ACHN (cell line): Measurements from ENCODE around the gene MGAT5B.
A peak's percentile ranks its signal among the peaks of the same experiment; 100 is the strongest.

Experiments
- DNase-seq: peaks from one replicate; pipeline ENCODE4 v3.0.0-alpha.2; 2015
- in situ Hi-C: cut with HindIII; loops from 2 replicates; pipeline ENCODE4 v1.10.0; 2017; ENCODE audit warnings: low sequenced_read_pairs, low pct_ligation_motif_present, low pct_unique_long_range_greater_than_20kb

Gene MGAT5B

DNA sequence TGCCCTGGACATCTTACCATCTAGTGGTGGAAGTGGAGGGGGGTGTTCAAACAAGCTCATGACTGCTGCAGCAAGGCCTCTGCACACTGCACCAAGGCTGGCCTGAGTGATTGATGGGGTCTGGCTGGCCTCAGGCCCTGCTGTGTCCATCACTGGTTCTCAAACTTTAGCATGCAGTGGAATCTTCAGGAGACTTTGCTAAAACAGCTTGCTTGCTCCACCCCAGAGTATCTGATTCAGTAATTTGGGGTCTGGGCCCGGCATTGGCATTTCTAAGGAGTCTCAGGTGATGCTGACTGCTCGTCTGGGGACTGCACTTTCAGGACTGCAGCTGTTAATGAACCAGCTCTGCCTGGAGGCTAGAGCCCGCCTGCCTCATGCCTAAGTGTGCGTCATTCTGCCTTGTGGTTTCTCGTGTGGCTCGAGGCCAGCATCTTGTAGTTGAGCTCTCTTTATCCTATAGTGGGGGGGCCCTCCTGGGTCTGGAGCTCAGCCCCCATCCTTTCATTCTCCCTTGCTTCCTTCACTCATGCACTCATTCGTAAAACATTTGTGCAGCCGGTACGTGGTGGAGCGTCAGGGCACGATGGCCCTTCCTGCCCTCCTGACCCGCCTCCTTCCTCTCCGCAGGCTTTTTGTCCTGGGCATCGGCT is 4.1 kb downstream of the MGAT5B start:
- in situ Hi-C loops: no loop called here
- peak; percentile 99 for DNase-seq

DNA sequence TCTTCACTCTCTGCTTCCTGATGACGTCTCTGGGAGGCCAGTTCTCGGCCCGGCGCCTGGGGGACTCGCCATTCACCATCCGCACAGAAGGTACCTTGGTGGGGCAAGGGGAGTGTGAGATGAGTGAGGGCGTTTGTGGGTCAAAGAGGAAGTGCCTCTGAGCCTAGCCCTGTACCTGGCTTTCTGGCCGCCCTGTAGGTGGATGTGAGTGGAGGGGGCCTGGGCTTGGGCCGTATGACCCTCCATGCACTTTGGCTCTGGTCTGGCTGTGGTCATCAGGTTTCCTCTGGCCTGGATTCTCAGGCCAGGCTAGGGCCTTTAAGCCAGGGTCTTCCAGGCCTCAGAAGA is 4.6 kb downstream of the MGAT5B start:
- DNase-seq: no peak
- in situ Hi-C loops: no loop called here

DNA sequence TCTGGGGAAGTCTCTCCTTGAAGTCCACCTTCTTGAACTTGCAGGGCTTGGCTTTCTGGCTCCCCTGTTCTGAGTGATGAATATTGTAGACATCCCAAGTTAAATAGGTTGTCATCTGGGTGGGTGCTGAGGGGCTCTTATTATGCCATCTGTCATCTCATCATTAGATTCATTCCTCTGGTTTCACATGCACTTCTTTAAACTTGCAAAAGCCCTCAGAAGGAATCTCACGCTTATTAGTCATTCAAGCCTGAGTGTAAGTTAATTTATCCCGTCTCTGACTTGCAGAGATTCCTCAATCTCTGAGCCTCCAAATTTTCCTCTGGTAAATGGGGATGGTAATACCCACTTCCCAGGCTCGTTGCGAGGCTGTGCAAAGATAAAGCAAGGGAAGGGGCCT is 5.7 kb downstream of the MGAT5B start:
- DNase-seq: no peak
- in situ Hi-C loops: no loop called here

DNA sequence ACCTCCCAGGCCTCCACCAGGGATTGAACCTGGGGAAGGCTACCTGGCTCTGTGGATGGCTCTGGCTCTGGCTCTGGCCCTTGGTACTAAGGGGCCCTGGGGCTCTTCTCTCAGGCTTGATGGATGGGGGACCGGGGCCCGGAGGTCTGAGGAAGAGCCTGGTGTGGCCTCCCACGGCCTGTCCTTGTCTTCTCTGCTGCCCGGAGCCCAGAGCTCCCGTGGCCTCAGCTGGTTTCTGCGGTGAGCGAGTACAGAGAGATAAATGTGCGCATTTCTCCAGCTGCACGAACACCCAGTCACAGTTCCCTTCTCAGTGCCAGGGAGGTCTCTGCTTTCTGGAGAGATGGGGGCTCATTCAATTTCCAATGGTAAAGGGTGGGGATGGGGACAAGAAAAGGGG is 9.2 kb downstream of the MGAT5B start:
- in situ Hi-C loops: no loop called here
- no peak for DNase-seq

DNA sequence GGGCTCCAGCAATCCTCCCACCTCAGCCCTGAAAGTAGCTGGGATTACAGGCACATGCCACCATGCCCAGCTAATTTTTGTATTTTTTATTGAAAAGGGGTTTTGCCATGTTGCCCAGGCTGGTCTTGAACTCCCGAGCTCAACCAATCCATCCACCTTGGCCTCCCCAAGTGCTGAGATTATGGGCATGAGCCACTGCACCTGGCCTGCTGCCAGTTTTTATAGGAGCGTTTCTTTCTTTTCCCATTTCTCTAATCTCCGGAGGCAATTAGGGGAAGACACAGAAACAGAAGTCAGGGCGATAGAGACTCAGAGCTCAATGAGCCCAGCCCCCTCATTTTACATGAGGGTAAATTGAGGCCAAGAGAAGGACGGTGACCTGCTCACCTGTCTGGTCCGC is 10.4 kb downstream of the MGAT5B start:
- in situ Hi-C loops: no loop called here
- DNase-seq: no peak

DNA sequence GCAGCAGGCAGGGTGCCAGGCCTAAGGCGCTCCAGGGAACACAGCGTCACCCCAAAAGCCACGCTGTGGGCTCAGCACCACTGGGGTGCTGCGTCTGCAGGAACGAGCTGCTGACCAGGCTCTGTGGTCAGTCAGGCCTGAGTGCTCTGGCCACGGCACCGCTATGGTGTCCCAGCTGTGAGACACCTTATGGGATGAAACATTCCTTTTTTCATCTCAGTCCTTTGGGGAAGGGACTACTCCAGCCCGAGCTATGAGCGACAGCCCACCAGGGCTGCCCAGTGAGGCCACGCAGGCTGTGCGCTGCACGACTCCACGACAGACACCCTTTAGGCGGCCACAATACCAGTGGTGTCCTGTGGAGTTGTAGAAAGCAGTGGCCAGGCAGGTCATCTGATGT is 11.1 kb downstream of the MGAT5B start:
- no peak for DNase-seq
- in situ Hi-C loops: no loop called here

DNA sequence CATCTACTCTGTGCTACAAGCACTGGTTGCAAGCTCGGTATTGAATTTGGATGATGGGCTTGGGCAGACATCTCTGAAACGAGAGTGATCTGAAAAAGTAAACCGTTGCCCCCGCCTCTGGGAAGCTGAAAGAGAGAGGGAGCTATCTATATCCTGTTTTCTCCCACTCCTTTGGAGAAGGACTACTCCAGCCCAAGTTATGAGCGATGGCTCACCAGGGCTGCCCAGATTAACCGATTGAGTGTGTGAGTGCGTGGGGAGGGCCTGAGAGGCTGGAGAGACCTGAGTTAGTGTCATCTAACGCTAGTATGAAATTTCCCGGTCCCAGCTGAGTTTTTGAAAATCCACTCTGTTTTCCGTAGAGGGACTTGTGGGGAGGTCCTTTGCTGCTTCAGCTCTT is 11.5 kb downstream of the MGAT5B start:
- in situ Hi-C loops: no loop called here
- no peak for DNase-seq

DNA sequence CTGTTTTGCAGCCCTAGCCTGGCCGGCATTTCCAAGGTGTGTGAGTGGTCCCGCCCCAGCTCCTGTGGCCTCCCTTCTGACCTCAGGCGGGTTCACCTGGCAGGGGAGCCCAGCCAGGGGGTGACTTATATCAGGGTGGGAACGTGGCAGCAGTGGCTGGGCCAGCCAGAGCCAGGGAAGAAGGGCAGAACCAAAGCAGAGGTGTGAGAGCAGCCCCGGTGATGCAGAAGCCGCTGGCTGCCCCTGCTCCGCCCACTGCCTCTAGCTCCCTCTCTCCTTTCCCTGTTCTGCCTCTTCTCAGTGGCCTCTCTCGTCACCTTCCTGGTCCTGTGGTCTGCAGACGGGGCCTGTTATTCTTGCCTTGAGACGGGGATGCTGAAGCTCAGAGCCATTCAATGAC is 12.1 kb downstream of the MGAT5B start:
- in situ Hi-C loops: no loop called here

DNA sequence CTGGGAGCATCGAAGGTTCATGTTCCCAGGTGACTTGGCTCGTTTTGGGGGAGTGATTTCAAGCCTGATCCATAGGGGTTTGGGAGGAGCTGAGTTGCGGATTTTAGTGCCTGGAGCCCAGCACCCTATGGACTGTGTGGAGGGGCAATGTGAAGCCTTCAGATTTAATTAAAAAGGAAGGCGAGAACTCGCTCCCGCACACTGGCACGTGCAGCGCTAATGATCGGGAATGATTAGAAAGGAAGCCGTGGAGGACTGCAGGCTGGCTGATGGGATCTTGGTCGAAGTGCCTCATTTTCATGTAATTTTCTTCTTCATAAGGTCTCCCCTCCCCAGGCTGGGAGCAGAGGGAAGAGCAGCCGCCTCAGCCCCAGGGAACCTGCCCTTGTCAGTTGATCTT is 12.8 kb downstream of the MGAT5B start:
- in situ Hi-C loops: no loop called here
- DNase-seq: no peak

More for the DNA sequence above, 12.1 kb downstream of the MGAT5B start:
- DNase-seq: no peak

DNA sequence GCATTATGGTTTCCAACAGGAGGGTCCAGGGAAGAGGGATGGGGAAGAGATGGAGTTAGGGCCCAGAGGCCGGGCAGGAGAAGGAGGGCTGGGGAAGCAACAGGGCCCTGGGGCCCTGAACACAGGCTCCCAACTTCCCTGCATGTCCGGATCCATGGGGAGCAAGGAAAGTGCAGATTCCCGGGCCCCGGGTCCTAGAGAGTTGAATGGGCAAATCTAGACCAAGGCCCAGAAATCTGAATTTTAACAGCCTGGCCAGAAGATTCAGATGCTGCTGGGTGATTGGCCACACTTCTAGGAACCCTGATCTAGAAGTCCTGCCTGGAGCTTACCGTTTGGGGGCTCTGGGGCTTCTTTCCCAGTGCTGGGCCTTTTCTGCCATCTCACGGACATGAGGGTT is 13.2 kb downstream of the MGAT5B start:
- DNase-seq: no peak
- in situ Hi-C loops: no loop called here

DNA sequence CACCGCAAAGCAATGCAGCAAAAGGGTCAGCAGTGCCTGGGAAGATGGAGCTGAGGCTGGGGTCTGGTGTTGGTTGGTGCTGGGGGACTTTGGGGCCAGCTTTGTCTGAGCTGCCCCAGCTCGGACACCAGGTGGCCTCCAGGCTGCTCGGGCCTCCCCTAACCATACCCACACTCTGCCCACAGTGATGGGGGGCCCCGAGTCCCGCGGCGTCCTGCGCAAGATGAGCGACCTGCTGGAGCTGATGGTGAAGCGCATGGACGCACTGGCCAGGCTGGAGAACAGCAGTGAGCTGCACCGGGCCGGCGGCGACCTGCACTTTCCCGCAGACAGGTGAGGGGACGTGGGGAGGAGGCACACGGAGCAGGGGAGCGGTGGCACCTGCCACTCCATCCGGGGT is 13.8 kb downstream of the MGAT5B start:
- in situ Hi-C loops: no loop called here
- no peak for DNase-seq

DNA sequence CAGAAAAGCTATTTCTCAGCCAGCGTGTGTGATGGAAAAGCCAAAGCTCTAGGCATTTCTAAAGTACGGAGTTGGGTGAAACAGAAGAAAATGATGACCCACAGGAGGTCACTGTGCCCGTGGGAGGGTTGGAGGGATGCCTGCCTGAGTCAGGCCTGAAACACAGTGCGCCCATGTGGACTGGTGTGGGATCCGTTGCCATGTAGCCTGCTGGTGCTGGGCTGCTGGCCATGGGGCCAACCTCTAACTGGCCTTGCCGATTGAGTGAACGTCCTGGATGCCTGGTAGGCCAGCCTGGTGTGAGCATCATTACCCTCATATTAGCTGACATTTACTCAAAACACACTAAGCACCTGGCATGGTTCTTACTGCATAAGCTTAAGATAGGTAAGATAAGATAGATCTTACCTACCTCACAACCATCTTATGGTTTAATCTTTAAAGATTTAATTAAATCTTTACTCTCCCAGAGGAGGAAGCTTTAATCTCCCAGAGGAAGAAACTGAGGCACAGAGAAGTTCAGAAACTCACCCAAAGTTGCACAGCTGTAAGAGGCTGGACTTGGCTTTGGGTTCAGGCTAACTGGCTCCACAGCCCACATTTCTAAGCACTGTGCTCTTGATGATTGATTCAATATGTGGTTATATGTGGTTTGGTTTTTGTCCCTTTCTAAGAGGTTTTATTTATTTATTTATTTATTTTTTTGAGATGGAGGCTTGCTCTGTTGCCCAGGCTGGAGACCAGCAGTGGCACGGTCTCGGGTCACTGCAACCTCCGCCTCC is 15.7 kb downstream of the MGAT5B start:
- in situ Hi-C loops: no loop called here
- DNase-seq: no peak

DNA sequence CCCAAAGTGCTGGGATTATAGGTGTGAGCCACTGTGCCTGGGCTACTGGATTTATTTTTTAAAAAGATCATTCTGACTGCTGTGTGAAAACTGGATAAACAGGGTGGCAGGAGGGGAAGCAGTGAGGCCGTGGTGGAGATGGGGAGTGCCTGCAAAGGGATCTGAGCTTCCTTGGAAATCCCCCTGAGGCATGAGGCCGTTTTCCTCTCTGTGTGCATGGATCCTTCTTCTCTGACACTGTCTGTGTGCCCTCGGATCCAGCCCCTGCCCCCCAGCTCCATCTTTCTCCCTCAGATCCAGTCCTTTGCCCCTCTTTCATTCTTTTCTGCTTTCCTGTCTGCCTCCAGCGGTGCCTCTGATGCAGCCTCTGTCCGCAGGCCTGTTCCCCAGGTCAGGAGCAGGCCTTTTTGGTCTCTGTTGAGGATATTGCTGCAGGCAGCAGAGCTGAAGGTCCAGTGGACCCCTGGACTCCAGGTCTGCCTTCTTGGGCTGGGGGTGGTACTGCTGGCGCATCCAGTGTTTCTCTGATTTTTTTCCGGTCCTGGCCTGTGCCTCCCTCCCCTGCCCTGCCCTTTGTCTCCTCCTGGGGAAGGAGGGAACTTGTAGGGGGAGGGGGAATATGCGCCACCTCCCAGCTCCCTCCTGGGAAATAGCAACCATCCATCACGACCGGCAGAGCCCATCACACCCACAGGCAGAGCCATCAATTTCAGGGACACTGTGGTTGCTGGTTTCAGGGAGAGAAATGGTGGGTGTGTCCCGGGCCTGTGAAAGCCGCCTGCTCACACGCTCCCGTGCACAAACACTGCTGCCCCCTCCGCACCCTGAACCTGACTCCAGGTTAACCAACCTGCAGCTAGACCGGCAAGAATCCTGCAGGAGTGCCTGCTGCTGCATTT is 17.0 kb downstream of the MGAT5B start:
- in situ Hi-C loops: no loop called here
- DNase-seq: no peak

DNA sequence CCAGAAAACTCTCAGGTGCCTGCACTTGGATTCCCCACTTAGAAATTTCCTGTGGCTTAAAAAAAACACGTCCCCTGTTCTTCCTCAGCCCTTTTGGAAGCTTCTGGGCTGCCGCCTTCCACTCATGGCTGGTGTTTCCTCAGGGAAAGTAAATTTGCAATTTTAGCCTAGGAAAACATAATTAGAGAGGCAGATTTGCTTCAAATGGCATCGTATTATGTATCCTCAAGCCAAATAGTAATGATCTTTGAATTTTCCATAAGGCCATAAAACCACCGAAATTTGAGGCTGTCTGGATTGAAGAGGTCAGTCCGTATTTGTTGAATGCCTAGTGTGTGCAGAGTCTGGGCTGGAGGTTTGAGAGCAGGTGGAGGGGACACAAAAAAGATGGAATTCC is 17.7 kb downstream of the MGAT5B start:
- in situ Hi-C loops: no loop called here
- DNase-seq: no peak

DNA sequence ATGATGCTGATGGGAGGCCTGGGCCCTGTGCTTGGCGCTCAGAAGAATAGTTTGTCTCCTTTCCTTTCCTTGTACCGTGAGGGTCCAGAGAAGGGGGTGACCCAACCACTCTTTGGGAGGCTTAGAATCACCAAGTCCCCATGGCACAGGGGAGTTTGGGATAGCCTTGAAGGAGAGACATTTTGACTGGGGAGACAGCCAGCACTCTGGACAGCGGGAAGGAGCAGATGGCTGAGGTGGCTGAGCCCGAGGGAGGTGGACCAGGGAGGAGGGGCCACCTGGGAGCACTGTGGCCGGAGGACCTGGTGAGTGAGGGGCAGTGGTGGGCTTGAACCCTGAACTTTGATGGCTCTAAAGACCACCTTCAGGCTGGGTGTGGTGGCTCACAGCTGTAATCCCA is 18.2 kb downstream of the MGAT5B start:
- in situ Hi-C loops: no loop called here
- no peak for DNase-seq

DNA sequence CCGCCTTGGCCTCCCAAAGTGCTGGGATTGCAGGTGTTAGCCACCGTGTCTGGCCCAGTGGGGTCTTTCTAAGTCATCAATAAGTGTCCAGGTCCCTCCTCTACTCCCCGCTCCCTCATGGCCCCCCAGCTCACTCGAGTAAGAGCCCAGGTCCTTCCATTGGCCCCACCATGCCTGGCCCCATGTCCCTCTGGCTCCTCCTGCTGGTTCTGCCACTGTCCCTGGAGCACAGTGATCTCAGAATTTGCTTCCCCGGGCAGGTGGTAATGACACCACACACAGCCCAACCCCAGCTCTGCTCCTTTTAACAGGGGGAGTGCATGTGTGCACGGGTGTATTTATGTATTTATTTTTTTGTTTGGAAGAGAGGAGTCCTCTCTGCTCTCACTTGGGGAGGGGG is 19.6 kb downstream of the MGAT5B start:
- DNase-seq: no peak
- in situ Hi-C loops: no loop called here

DNA sequence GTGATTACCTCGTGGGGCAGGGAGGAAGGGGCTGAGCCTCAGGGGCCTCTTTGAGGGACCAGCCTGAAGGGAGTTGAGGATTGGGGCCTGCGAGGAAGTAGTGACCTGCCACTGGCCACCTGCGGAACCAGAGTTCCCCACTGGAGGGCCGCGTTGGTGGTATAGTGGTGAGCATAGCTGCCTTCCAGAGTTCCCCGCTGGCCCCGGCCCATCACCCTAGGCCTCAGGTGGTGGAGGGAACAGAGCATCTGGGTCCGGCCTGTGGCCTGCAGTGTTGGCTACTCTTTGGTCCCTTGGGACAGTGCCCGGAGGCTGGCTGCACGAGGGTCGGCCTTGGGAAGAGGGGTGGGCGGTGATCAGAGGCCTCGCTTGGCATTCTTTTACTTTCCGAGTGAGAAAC is 20.5 kb downstream of the MGAT5B start:
- DNase-seq: no peak
- in situ Hi-C loops: no loop called here

DNA sequence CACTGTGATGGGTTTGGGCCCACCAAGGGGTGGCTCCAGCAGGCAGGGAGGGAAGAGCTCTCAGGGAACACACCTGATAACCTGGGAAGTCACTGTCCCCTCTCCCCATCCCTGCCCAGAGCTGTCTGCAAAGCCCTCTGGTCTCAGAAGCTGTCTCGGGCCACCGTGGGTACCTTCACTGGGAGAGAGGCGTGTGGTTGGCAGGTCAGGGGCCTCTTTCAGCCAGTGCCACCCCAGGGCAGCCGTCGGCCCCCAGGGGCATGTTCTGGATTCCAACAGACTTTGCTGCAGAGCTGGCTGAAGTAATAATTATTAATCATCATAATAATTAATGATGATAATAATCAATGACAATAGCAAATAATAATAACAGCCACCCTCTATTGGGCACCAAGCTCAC is 21.1 kb downstream of the MGAT5B start:
- in situ Hi-C loops: no loop called here
- no peak for DNase-seq

DNA sequence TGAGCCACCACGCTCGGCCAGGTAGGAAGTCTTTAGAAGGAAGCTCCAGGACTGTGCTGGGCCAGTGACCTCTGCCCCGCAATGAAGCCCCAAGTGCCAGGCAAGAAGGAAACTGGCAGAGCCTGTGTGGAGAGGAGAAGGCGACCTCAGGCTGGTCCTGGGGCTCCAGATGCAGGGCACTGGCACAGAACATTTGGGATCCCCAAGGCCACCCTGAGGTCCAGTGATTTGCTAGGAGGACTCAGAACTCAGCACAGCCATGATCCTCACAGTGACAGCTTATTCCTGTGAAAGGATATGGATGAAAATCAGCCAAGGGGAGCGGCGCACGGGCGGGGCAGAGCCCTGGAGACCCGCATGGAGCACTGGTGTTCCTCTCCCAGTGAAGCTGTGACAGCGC is 24.1 kb downstream of the MGAT5B start:
- in situ Hi-C loops: no loop called here
- no peak for DNase-seq
